Smooth muscle cell (in vitro differentiated cells): ENCODE data around the gene MFAP5. TPM values are rescaled to one million over a fixed set of nuclear protein-coding genes. Genes with fewer than 3 reads are reported as not detected.

Experiments
- DNase-seq: peaks from one replicate; lab custom pipeline; 2025; ENCODE audit not compliant: unreplicated experiment; lab: John Stamatoyannopoulos, UW
- H2AFZ ChIP-seq: fragments of 200-600 bp; sonication (generic); 2 replicates; pipeline ENCODE4 v1.6.0; 2016; ENCODE audit warnings: antibody characterized with exemption, low read depth, mild to moderate bottlenecking
- H3F3A ChIP-seq: fragments of 200-600 bp; sonication (generic); 2 replicates; pipeline ENCODE4 v1.6.0; 2017; ENCODE audit warnings: antibody characterized with exemption, low read depth
- H3K27ac ChIP-seq: fragments of 200-600 bp; sonication (generic); 2 replicates; pipeline ENCODE4 v1.5.1; 2016; ENCODE audit warnings: low read depth, mild to moderate bottlenecking
- H3K27me3 ChIP-seq: fragments of 200-600 bp; sonication (generic); 2 replicates; pipeline ENCODE4 v1.6.1; 2016; ENCODE audit warnings: low read depth, mild to moderate bottlenecking
- H3K36me3 ChIP-seq: fragments of 200-600 bp; sonication (generic); 2 replicates; pipeline ENCODE4 v1.5.1; 2016; ENCODE audit warnings: low read depth
- H3K4me1 ChIP-seq: fragments of 200-600 bp; sonication (generic); 2 replicates; pipeline ENCODE4 v1.5.1; 2016; ENCODE audit warnings: low read depth
- H3K4me2 ChIP-seq: fragments of 200-600 bp; sonication (generic); 2 replicates; pipeline ENCODE4 v1.6.0; 2016; ENCODE audit warnings: mild to moderate bottlenecking
- H3K4me3 ChIP-seq: fragments of 200-600 bp; sonication (generic); 2 replicates; pipeline ENCODE4 v1.5.1; 2016; ENCODE audit warnings: mild to moderate bottlenecking
- H3K79me2 ChIP-seq: fragments of 200-600 bp; sonication (generic); 2 replicates; pipeline ENCODE4 v1.6.0; 2016; ENCODE audit warnings: low read depth, mild to moderate bottlenecking
- H3K9ac ChIP-seq: fragments of 200-600 bp; sonication (generic); 2 replicates; pipeline ENCODE4 v1.6.0; 2016; ENCODE audit warnings: low read depth
- H3K9me3 ChIP-seq: fragments of 200-600 bp; sonication (generic); replicated peaks from 2 replicates; pipeline ENCODE4 v1.5.1; 2016; ENCODE audit warnings: low read depth
- H4K20me1 ChIP-seq: fragments of 200-600 bp; sonication (generic); 2 replicates; pipeline ENCODE4 v1.6.0; 2016; ENCODE audit warnings: low read depth
- WGBS: methylation state at CpG from one replicate; pipeline ENCODE4 v1.1.7; 2016; ENCODE audit warnings: low lambda C conversion rate; 5-methylcytosine and 5-hydroxymethylcytosine counted together
- polyA plus RNA-seq: library from polyadenylated mRNA; unstranded; fragments of >200 nt; fragmentation: Nextera tagmentation; extraction: Ambion mirVana; gene quantifications from 2 replicates; pipeline ENCODE4 v1.2.1, GENCODE V29; 2016
- total RNA-seq: library from RNA; depleted of rRNA; stranded (reverse); fragments of >200 nt; gene quantifications from 2 replicates; pipeline ENCODE4 v1.2.3, GENCODE V29; 2014
- TF ChIP-seq, protein P1 (sequence below): fragments of 200-600 bp; sonication (generic); IDR thresholded peaks from 2 replicates; pipeline ENCODE4 v1.5.1; 2017; ENCODE audit warnings: borderline replicate concordance, mild to moderate bottlenecking, antibody characterized with exemption; ENCODE audit not compliant: insufficient read depth, poor library complexity, severe bottlenecking

MFAP5 gene
- total and polyA plus RNA-seq, 2 experiments from 2014 or later: 33.5 to 120 TPM

DNA sequence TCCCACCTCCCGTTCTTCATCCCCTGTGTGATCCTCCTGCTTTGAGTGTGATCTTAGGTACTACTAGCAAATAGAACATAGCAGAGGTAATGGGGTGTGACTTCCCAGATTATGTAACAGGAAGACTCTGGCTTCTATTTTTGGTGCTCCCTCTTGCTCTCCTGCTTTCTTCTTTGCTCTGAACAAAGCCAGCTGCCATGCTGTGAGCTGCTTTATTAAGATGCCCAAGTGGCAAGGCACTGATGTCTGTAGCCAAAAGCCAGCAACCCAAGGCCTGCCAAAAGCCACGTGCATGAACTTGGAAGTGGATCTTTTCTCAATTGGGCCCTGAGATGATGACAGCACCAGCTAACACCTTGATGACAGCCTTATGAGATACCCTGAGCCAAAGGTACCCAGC is 5.8 kb upstream of the MFAP5 start:
- Histone ChIP-seq H4K20me1 (no peaks in the 10 kb centered on the region), H2AFZ (no peak overlapping the region), H3F3A (no peaks in the 10 kb centered on the region), H3K9me3 (no peaks in the 10 kb centered on the region), H3K27me3 (no peaks in the 10 kb centered on the region), H3K9ac (no peak overlapping the region), H3K4me1 (no peaks in the 10 kb centered on the region), H3K79me2 (no peaks in the 10 kb centered on the region), H3K4me3 (no peak overlapping the region), H3K4me2 (no peak overlapping the region), H3K27ac (no peak overlapping the region), H3K36me3 (no peaks in the 10 kb centered on the region)
- TF ChIP-seq, protein P1, sequence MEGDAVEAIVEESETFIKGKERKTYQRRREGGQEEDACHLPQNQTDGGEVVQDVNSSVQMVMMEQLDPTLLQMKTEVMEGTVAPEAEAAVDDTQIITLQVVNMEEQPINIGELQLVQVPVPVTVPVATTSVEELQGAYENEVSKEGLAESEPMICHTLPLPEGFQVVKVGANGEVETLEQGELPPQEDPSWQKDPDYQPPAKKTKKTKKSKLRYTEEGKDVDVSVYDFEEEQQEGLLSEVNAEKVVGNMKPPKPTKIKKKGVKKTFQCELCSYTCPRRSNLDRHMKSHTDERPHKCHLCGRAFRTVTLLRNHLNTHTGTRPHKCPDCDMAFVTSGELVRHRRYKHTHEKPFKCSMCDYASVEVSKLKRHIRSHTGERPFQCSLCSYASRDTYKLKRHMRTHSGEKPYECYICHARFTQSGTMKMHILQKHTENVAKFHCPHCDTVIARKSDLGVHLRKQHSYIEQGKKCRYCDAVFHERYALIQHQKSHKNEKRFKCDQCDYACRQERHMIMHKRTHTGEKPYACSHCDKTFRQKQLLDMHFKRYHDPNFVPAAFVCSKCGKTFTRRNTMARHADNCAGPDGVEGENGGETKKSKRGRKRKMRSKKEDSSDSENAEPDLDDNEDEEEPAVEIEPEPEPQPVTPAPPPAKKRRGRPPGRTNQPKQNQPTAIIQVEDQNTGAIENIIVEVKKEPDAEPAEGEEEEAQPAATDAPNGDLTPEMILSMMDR: no peak
- no peak for DNase-seq
- 93% methylated on average over 2 of the region's 2 CpGs for WGBS

DNA sequence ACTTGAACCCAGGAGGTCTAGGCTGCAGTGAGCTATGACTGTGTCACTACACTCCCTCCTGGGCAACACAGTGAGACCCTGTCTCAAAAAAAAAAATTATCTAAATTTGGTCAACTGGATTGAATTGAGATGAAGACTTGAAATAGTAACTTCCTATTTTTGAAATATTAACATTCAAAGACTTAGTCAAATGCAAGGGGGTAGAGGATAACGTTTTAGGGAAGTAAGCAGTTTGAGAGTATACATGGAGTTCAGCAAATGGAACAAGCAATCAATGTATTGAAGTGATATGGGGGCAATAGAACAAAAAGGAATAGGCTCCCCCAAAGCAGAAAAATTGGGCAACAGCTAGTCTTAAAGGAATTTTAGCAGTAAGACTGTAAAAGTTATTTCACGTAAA is 4.6 kb upstream of the MFAP5 start:
- 87% methylated on average over 2 of the region's 2 CpGs for WGBS
- no peak overlapping the region for H3K9ac ChIP-seq
- no peak overlapping the region for H3K27ac ChIP-seq
- TF ChIP-seq, protein P1: no peak
- no peaks in the 10 kb centered on the region for H3K9me3 ChIP-seq
- no peaks in the 10 kb centered on the region for H3K36me3 ChIP-seq
- no peaks in the 10 kb centered on the region for H4K20me1 ChIP-seq
- H2AFZ ChIP-seq: no peak overlapping the region
- H3K4me1 ChIP-seq: no peaks in the 10 kb centered on the region
- H3K27me3 ChIP-seq: no peaks in the 10 kb centered on the region
- H3K4me2 ChIP-seq: no peak overlapping the region
- H3K79me2 ChIP-seq: no peaks in the 10 kb centered on the region
- H3K4me3 ChIP-seq: no peak overlapping the region
- no peaks in the 10 kb centered on the region for H3F3A ChIP-seq
- DNase-seq: no peak

DNA sequence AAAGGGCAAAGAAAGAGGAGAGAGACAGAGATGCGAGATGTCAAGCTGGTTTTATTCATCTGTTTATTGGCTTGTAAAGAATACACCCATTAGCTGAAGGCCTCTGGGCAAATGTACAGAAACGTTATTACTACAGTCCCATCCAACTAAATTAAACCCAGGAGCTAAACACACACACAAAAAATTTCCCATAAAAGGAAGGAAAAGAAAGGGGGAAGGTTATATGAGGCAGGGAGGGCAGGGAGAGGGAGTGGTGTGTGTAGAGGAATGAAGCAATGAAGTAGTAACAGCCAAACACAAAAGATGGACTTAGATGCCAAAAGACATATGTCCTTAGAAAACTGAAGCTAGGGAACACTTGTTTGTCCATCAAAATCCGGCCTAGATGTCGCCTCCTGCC is 3.1 kb upstream of the MFAP5 start:
- Histone ChIP-seq H3F3A (no peaks in the 10 kb centered on the region), H3K9ac (no peak overlapping the region), H3K4me1 (peaks cover 5% of the 10 kb centered on the region), H3K27me3 (no peaks in the 10 kb centered on the region), H3K4me3 (no peak overlapping the region), H3K9me3 (no peaks in the 10 kb centered on the region), H3K4me2 (no peak overlapping the region), H2AFZ (no peak overlapping the region), H4K20me1 (no peaks in the 10 kb centered on the region), H3K79me2 (no peaks in the 10 kb centered on the region), H3K36me3 (no peaks in the 10 kb centered on the region), H3K27ac (no peak overlapping the region)
- WGBS: 80% methylated on average over 4 of the region's 4 CpGs
- no peak for DNase-seq
- TF ChIP-seq, protein P1: no peak

DNA sequence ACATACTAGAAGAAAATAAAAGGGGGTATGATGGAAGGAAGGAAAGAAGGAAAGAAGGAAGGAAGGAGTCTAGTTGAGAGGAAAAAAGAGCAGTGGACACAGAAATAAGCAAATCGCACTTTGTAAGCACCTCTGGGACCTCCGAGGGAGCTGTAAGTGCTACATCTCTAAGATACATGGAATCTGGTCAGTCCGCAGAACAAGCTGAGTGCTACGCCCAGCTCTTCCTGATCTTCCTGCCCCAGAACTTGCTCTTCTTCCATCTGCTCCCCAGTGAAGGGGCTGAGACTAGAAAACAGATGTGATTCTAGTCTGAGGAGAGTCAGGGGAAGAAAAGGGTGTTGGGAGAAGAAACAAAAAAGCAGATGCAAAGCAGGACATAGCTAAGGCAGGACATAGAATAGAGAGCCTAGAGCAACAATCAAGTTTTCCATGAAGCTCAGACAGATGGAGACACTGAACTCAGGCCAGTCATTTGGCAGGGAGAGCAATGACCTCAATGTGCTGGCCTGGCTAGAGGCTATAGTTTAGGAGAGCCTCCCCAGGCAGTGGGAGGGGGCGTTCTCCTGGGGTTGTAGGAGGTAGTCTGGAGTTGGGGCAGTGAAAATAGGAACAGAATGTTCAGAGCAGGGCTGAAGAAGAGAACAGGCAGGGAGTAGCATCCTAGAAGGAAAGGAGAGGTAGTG is 1.7 kb upstream of the MFAP5 start:
- no peaks in the 10 kb centered on the region for H3K36me3 ChIP-seq
- no peak overlapping the region for H3K4me2 ChIP-seq
- H2AFZ ChIP-seq: no peak overlapping the region
- 82% methylated on average over 5 of the region's 5 CpGs for WGBS
- no peaks in the 10 kb centered on the region for H3F3A ChIP-seq
- no peaks in the 10 kb centered on the region for H3K9me3 ChIP-seq
- no peak overlapping the region for H3K9ac ChIP-seq
- TF ChIP-seq, protein P1: no peak
- peak overlapping the region; percentile 71 for H3K27ac ChIP-seq
- H3K4me3 ChIP-seq: no peak overlapping the region
- H3K4me1 ChIP-seq: peaks cover 7% of the 10 kb centered on the region
- no peak for DNase-seq
- H3K27me3 ChIP-seq: no peaks in the 10 kb centered on the region
- no peaks in the 10 kb centered on the region for H4K20me1 ChIP-seq
- H3K79me2 ChIP-seq: no peaks in the 10 kb centered on the region
